ENCODE results near the gene RARB. TPM values are rescaled to one million over a fixed set of nuclear protein-coding genes. Genes with fewer than 3 reads are reported as not detected.

The RARB gene
- total and polyA plus RNA-seq, 2 of the 13 experiments (the other 11 are each of a cell fraction or from before 2014, with no cell fraction given), result 0.16 TPM; not detected in 1

DNA sequence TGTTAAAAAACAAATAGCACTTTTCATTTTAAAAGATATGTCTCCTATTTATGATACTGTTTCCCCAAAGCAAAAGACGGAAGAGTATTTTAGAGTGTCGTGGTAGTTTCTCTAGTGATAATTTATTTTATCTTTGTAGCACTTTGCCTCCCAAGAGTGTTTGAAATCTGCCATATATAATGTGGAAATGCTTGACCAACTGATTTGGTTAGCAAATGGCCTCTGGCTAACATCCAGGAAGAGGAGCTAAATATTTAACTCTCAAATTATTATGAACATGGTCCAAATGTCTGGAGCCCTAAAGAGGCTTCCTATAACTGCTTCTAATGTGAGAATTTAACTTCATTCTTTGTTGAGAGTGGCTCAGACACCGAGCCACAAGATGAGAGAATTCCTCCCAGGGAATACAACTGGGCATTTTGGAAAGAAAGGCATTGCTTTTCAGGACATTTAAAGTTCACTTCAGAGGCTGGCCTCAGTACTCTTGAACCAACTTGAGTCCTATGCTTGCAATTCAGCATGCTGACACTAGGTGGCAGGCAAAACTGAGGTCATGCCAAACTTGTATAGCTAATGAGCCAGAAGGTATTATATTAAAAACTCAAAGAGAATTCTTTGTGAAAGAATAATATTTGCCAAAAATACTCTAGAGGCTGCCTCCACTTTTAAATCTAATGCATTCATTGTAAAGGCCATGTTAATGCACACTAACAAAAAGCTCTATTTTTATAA, 104.5 kb downstream of the RARB start (continued):
- TF ChIP-seq ZUFSP (CRISPR knock-in tag; IDR thresholded peaks at IDR 0.05; ENCODE audit: borderline replicate concordance), result no peak
- TF ChIP-seq PRDM15 (CRISPR knock-in tag; IDR thresholded peaks at IDR 0.05), result no peak
- no peak for TF ChIP-seq ZNF572 (CRISPR knock-in tag; IDR thresholded peaks at IDR 0.05)

DNA sequence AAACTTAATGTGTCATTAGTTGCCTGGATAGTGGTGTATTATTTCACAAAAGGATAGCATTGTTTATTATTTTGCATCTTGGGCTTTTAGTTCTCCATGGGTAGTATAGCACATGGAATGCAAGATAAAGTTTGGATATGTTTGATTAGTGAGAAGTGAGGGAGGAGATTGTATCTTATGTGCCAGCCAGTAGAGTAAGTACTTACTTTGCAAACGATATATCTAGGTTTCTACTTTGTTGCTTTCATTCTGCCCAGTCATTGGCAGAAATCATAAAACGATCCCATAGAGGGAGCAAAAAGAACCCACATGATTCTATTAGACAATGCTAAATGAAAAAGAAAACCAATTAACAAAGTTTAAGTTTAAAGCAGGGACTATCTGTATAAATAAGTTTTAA, 105.3 kb downstream of the RARB start:
- POLR2A ChIA-PET, result no interaction called here
- H3K9me3 ChIP-seq (ENCODE audit: low read length), result no peaks in the 10 kb centered on the region
- H3K27ac ChIP-seq (ENCODE audit: extremely low read length, insufficient read depth, low read length), result no peak overlapping the region
- CTCF ChIA-PET (ENCODE audit: low intra/inter-chr PET ratio, low total read pairs), result interaction anchor here (1.4 kb wide), 1 partner anchor 60 kb away, joined by 14 read pairs; no protein-coding TSS in a partner anchor
- ATAC-seq (no peak), FAIRE-seq (no peak), DNase-seq (ENCODE audit: low spot score) (no peak)
- WGBS (ENCODE audit: low lambda C conversion rate), result 19% methylated on average over 2 of the region's 2 CpGs
- H4K20me1 ChIP-seq (ENCODE audit: insufficient read depth, low read length), result no peaks in the 10 kb centered on the region
- no peaks in the 10 kb centered on the region for H3K27me3 ChIP-seq (ENCODE audit: control insufficient read depth in 1 of 2, insufficient read depth in 2 of 2, low read length in 2 of 2)
- intact Hi-C loops (cut with micrococcal nuclease; ENCODE audit: unreplicated experiment) (no loop called here), in situ Hi-C loops (cut with HindIII; ENCODE audit: extremely low pct_ligation_motif_present, low pct_unique_long_range_greater_than_20kb) (no loop called here)
- no peak overlapping the region for H3K4me2 ChIP-seq (ENCODE audit: low read depth, low read length)
- H3K36me3 ChIP-seq (replicated peaks in 1 of 2; ENCODE audit: control insufficient read depth in 1 of 2, insufficient read depth in 2 of 2, low read length in 2 of 2), result no peaks in the 10 kb centered on the region
- H3K4me1 ChIP-seq (ENCODE audit: insufficient read depth, low read length), result peaks cover 16% of the 10 kb centered on the region
- H3K9ac ChIP-seq (ENCODE audit: insufficient read depth, low read depth, low read length), result no peak overlapping the region
- H3K79me2 ChIP-seq (ENCODE audit: insufficient read depth, low read length), result no peaks in the 10 kb centered on the region
- no peak overlapping the region for H3K4me3 ChIP-seq (replicated peaks in 1 of 3; ENCODE audit: insufficient read depth in 1 of 3, low read depth in 2 of 3, low read length in 3 of 3)
- no peak overlapping the region for H2AFZ ChIP-seq (ENCODE audit: low read length)
- no TSS peak for BruUV-seq (replicated peaks)
- TF ChIP-seq ZNF788 (CRISPR knock-in tag; IDR thresholded peaks at IDR 0.05; ENCODE audit: borderline replicate concordance), result no peak
- no peak for TF ChIP-seq TFDP2 (CRISPR knock-in tag; IDR thresholded peaks at IDR 0.05)
- no peak for TF ChIP-seq NKX3-1 (CRISPR knock-in tag; IDR thresholded peaks at IDR 0.05)
- no peak for TF ChIP-seq BATF2 (CRISPR knock-in tag; IDR thresholded peaks at IDR 0.05)
- TF ChIP-seq, protein P1, sequence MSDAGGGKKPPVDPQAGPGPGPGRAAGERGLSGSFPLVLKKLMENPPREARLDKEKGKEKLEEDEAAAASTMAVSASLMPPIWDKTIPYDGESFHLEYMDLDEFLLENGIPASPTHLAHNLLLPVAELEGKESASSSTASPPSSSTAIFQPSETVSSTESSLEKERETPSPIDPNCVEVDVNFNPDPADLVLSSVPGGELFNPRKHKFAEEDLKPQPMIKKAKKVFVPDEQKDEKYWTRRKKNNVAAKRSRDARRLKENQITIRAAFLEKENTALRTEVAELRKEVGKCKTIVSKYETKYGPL (CRISPR knock-in tag; IDR thresholded peaks at IDR 0.05), result no peak
- TF ChIP-seq ZNF790 (CRISPR knock-in tag; IDR thresholded peaks at IDR 0.05; ENCODE audit: borderline replicate concordance), result no peak
- TF ChIP-seq CCDC6 (CRISPR knock-in tag; IDR thresholded peaks at IDR 0.05), result no peak
- TF ChIP-seq, protein P2, sequence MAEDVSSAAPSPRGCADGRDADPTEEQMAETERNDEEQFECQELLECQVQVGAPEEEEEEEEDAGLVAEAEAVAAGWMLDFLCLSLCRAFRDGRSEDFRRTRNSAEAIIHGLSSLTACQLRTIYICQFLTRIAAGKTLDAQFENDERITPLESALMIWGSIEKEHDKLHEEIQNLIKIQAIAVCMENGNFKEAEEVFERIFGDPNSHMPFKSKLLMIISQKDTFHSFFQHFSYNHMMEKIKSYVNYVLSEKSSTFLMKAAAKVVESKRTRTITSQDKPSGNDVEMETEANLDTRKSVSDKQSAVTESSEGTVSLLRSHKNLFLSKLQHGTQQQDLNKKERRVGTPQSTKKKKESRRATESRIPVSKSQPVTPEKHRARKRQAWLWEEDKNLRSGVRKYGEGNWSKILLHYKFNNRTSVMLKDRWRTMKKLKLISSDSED (CRISPR knock-in tag; IDR thresholded peaks at IDR 0.05), result no peak
- TF ChIP-seq ZSCAN9 (CRISPR knock-in tag; IDR thresholded peaks at IDR 0.05; ENCODE audit: borderline replicate concordance), result no peak
- TF ChIP-seq SALL1 (CRISPR knock-in tag; IDR thresholded peaks at IDR 0.05), result no peak

All from HepG2 (cell line).